ENCODE measurements around the gene CCDC12.

The CCDC12 gene

DNA sequence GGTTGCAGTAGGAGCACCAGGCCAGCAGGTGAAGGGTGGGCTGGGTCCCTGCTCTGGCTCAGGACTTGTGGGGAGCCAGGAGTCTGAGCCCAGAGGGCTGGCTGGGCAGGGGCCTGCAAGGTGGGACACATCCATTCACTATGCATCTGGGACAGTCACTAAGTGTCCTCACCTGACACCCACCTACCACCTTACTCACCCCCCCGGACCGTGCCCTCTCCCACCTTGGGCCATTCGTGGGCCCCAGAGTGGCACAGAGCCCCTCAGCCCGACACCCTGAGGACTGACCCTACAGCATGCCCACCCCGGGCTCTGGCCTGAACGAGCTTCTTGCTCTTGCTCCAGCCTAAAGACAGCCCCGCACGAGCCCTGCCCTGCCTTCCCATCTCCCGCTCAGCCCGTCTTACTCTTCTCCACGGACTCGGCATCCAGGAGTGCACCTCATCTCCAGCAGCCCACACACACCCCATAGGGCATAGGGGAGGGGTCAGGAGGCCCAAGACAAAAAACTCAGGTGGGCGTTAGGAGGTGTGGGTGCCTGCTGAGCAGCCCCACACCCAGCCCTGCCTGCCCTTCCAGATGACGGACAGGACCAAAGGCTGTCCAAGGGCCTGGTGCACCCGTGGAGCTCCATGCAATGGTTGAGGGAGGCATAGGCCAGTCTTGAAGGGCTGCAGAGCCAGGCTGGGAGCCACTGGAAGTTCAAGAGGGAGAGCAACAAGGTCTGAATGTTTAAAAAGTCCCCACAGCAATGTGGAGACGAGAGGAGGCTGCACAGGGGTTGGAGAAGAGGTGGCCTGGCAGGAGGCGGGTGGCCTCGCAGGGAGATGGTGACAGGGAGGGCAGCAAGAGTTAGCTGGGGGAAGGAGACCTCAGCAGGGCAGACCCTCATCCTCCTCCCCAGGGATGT, 72.0 kb downstream of the CCDC12 start:
- Histone ChIP-seq H3K4me3 (ENCODE audit: low read depth in 1 of 5, low read length in 5 of 5) (no peak overlapping the region), H3K9ac (ENCODE audit: low read length in 5 of 5) (no peak overlapping the region), H3K9me3 (ENCODE audit: control insufficient read depth in 5 of 5, low read length in 5 of 5) (no peaks in the 10 kb centered on the region), H3K27me3 (ENCODE audit: control insufficient read depth in 5 of 5, insufficient read depth in 4 of 5, low read length in 5 of 5) (peaks cover 0 to 1% (median 0%) of the 10 kb centered on the region in 5 donors), H3K4me1 (ENCODE audit: control insufficient read depth in 5 of 5, insufficient read depth in 5 of 5, low read length in 5 of 5) (peaks cover 6 to 30% (median 27%) of the 10 kb centered on the region in 5 donors), H3K27ac (ENCODE audit: low read depth, low read length) (no peak overlapping the region), H3K36me3 (ENCODE audit: control insufficient read depth in 5 of 5, insufficient read depth in 5 of 5, low read length in 5 of 5) (no peaks in the 10 kb centered on the region)

DNA sequence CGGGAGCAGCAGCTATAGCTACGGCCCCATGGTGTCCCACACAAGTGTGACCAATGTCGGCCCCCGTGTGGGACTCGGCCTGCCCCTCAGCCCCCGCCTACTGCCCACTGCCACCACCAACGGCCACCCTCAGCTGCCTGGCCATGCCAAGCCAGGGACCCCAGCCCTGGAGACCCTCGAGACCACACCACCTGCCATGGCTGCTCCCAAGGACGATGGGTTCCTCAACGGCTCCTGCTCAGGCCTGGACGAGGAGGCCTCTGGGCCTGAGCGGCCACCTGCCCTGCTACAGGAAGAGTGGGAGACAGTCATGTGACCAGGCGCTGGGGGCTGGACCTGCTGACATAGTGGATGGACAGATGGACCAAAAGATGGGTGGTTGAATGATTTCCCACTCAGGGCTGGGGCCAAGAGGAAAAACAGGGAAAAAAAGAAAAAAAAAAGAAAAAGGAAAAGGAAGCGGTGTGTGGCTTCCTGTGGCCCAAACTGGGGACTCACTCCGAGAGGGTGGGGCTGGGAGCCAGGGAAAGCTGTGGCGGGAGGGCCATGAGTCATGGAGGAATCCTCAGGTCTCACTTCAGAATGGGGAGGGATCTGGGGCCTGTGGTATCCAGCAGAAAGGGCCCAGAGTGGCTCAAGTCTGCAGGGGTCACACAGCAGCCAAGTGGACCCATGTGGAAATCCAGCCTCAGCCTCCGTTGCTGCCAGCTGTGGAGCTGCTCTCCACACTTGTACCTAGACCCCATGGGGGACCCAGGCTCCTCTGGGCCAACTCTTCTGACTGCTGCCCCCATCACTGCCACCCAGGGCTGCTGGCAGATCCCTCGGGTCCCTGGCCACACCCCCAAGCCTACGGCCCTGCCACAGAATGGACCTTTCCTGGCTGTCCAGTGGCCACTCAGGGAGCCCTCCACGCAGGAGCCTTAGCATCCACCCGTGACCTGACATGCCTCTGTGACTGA, 72.9 kb downstream of the CCDC12 start:
- Histone ChIP-seq H3K27ac (ENCODE audit: low read depth, low read length) (no peak overlapping the region), H3K9ac (ENCODE audit: low read length in 5 of 5) (no peak overlapping the region), H3K4me3 (ENCODE audit: low read depth in 1 of 5, low read length in 5 of 5) (no peak overlapping the region), H3K4me1 (ENCODE audit: control insufficient read depth in 5 of 5, insufficient read depth in 5 of 5, low read length in 5 of 5) (peaks cover 3 to 23% (median 21%) of the 10 kb centered on the region in 5 donors), H3K9me3 (ENCODE audit: control insufficient read depth in 5 of 5, low read length in 5 of 5) (no peaks in the 10 kb centered on the region), H3K36me3 (ENCODE audit: control insufficient read depth in 5 of 5, insufficient read depth in 5 of 5, low read length in 5 of 5) (no peaks in the 10 kb centered on the region), H3K27me3 (ENCODE audit: control insufficient read depth in 5 of 5, insufficient read depth in 4 of 5, low read length in 5 of 5) (peaks cover 0 to 8% (median under 1%) of the 10 kb centered on the region in 5 donors)

DNA sequence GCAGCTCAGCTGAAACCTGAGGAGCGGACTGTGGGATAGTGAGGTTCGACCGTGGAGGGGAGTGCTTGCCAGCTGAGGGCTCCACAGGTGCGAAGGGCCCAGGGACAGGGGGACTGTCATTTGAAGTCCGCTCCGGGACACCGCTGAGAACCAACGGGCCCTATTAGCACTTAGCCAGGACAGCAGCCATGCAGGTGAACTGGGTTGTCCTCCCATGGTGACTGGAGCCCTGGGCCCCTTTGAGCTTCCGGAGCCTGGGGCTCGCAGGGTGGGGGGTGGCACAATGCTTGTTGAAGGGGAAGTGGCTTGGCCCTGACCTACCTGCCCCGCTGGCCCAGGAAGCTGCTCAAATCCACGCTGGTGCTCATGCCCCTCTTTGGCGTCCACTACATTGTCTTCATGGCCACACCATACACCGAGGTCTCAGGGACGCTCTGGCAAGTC, 74.3 kb downstream of the CCDC12 start:
- no peaks in the 10 kb centered on the region for H3K36me3 ChIP-seq (ENCODE audit: control insufficient read depth in 5 of 5, insufficient read depth in 5 of 5, low read length in 5 of 5)
- no peak overlapping the region for H3K9ac ChIP-seq (ENCODE audit: low read length in 5 of 5)
- no peak overlapping the region for H3K27ac ChIP-seq (ENCODE audit: low read depth, low read length)
- no peaks in the 10 kb centered on the region for H3K9me3 ChIP-seq (ENCODE audit: control insufficient read depth in 5 of 5, low read length in 5 of 5)
- no peak overlapping the region for H3K4me3 ChIP-seq (ENCODE audit: low read depth in 1 of 5, low read length in 5 of 5)
- peaks cover 0 to 11% (median 4%) of the 10 kb centered on the region in 5 donors for H3K27me3 ChIP-seq (ENCODE audit: control insufficient read depth in 5 of 5, insufficient read depth in 4 of 5, low read length in 5 of 5)
- H3K4me1 ChIP-seq (ENCODE audit: control insufficient read depth in 5 of 5, insufficient read depth in 5 of 5, low read length in 5 of 5), result peaks cover 0 to 14% (median 10%) of the 10 kb centered on the region in 5 donors

DNA sequence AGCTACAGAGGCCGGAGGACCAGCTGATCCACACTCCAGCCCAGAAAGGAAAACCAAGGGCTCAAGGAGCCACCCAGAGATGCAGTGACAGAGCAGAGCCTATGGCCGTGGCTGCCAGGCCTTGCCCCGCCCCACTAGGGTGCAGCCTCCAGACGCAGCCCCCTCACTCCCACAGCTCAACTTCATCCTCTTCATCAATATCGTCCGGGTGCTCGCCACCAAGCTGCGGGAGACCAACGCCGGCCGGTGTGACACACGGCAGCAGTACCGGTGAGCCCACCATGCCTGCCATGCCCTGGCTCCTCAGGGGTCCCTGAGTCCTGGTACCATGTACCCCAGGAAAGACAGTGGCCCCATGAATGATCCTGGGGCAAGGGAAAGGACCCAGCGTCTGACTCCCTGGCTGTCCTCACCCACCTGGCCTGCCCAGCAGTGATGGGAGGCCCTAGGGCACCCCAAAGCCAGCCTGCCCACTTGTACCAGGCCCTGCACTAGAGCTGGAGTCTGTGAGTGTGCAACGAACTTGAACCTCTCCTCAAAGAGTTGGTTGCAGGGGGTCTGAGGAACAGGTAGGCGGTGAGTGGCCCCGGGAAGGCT, 74.9 kb downstream of the CCDC12 start:
- H3K9me3 ChIP-seq (ENCODE audit: control insufficient read depth in 5 of 5, low read length in 5 of 5), result no peaks in the 10 kb centered on the region
- peaks cover 0 to 11% (median 4%) of the 10 kb centered on the region in 5 donors for H3K27me3 ChIP-seq (ENCODE audit: control insufficient read depth in 5 of 5, insufficient read depth in 4 of 5, low read length in 5 of 5)
- no peak overlapping the region for H3K27ac ChIP-seq (ENCODE audit: low read depth, low read length)
- peaks cover 2 to 14% (median 10%) of the 10 kb centered on the region in 5 donors for H3K4me1 ChIP-seq (ENCODE audit: control insufficient read depth in 5 of 5, insufficient read depth in 5 of 5, low read length in 5 of 5)
- no peak overlapping the region for H3K4me3 ChIP-seq (ENCODE audit: low read depth in 1 of 5, low read length in 5 of 5)
- H3K36me3 ChIP-seq (ENCODE audit: control insufficient read depth in 5 of 5, insufficient read depth in 5 of 5, low read length in 5 of 5), result no peaks in the 10 kb centered on the region
- H3K9ac ChIP-seq (ENCODE audit: low read length in 5 of 5), result no peak overlapping the region

DNA sequence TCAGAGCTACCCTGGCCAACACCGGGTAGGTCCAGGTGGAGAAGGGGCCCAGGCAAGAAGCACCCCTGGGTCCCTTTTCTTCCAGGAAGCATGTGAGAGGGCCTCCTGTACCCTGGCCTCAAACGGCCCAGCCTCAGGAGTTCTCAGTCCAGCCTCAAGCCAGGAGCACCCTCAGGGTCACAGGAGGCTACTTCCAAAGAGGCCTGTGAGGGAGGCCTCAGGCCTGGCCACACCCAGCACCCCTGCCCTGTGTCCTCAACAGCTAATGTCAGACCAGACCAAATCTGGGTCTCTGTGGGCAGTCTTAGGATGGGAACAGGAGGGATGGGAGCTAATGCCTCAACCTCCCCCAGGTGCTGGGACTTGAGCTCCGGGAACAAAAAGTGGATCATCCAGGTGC, 75.5 kb downstream of the CCDC12 start:
- Histone ChIP-seq H3K27ac (ENCODE audit: low read depth, low read length) (no peak overlapping the region), H3K4me3 (ENCODE audit: low read depth in 1 of 5, low read length in 5 of 5) (no peak overlapping the region), H3K4me1 (ENCODE audit: control insufficient read depth in 5 of 5, insufficient read depth in 5 of 5, low read length in 5 of 5) (peaks cover 2 to 14% (median 10%) of the 10 kb centered on the region in 5 donors), H3K9me3 (ENCODE audit: control insufficient read depth in 5 of 5, low read length in 5 of 5) (no peaks in the 10 kb centered on the region), H3K9ac (ENCODE audit: low read length in 5 of 5) (no peak overlapping the region), H3K27me3 (ENCODE audit: control insufficient read depth in 5 of 5, insufficient read depth in 4 of 5, low read length in 5 of 5) (peaks cover 0 to 11% (median 4%) of the 10 kb centered on the region in 5 donors), H3K36me3 (ENCODE audit: control insufficient read depth in 5 of 5, insufficient read depth in 5 of 5, low read length in 5 of 5) (no peaks in the 10 kb centered on the region)

DNA sequence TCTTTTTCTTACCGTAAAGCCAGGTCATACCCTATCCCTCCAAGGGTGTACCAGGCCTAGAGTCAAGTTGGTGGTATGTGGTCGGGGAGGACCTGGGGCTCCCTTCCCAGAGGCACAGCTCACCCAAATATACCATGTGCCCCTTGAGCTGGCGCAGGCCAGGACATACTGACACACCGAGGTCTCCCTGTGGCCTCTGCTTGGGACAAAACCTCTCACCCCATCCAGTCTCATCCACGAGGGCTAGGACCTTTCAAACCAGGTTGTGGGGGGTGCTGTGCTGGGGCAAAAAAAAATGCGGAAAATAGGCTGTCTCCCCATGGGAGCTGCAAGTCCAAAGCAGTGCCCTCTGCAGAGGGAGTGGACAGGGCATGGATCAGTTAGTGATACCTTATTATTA, 76.2 kb downstream of the CCDC12 start:
- Histone ChIP-seq H3K9me3 (ENCODE audit: control insufficient read depth in 5 of 5, low read length in 5 of 5) (no peaks in the 10 kb centered on the region), H3K4me1 (ENCODE audit: control insufficient read depth in 5 of 5, insufficient read depth in 5 of 5, low read length in 5 of 5) (peaks cover 2 to 14% (median 10%) of the 10 kb centered on the region in 5 donors), H3K36me3 (ENCODE audit: control insufficient read depth in 5 of 5, insufficient read depth in 5 of 5, low read length in 5 of 5) (no peaks in the 10 kb centered on the region), H3K9ac (ENCODE audit: low read length in 5 of 5) (no peak overlapping the region), H3K27ac (ENCODE audit: low read depth, low read length) (no peak overlapping the region), H3K27me3 (ENCODE audit: control insufficient read depth in 5 of 5, insufficient read depth in 4 of 5, low read length in 5 of 5) (peaks cover 0 to 11% (median 4%) of the 10 kb centered on the region in 5 donors), H3K4me3 (ENCODE audit: low read depth in 1 of 5, low read length in 5 of 5) (no peak overlapping the region)

DNA sequence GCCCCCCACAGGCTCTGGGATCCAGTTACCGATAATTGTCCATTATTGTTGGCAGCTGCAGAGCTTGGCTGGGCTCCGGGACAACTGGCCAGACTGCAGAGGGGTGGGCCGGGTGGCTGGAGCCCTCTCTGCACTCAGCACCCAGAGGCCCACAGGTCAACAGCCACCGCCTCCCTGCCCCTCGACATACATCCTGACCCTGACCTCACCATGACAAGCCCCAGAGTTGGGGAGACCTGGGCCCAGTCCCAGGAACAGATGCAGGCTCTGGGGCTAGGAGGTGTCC, 76.6 kb downstream of the CCDC12 start:
- no peak overlapping the region for H3K27ac ChIP-seq (ENCODE audit: low read depth, low read length)

DNA sequence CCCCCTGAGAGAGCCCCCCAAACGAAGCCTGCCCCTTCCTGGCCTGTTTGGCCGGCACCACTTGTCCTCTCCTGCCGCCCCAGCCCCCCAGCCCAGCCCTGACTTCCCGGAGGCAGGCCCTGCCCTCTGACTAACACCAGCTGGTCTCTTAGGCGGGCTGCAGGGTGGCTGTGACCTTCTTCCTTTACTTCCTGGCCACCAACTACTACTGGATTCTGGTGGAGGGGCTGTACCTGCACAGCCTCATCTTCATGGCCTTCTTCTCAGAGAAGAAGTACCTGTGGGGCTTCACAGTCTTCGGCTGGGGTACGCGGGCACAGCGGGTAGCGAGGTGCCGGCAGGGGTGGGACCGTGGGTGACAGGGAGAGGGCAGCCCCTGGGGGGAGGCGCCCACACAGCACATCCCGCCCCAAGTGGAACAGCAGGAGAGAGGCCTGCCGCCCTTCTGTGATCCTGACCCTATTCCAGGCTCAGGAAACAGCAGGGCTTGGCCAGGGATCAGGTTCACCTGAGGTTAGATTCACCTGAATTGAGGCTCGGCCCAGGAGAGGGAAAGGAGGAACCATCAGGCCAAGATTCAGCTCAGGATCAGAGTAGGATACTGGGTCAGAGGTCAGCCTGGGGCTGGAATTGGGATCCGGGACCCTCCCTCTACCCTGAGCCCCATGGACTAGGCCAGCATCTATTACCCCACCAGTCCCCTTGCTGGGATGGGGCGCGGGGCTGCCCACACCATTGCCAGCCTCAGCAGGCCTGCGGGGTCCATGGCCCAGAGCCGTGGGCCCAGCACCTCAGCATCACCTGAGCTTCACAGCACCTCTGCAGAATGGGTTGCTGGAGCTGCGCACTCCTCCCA, 77.2 kb downstream of the CCDC12 start:
- H3K9ac ChIP-seq (ENCODE audit: low read length in 5 of 5), result no peak overlapping the region
- peaks cover 2 to 14% (median 10%) of the 10 kb centered on the region in 5 donors for H3K4me1 ChIP-seq (ENCODE audit: control insufficient read depth in 5 of 5, insufficient read depth in 5 of 5, low read length in 5 of 5)
- no peaks in the 10 kb centered on the region for H3K9me3 ChIP-seq (ENCODE audit: control insufficient read depth in 5 of 5, low read length in 5 of 5)
- H3K4me3 ChIP-seq (ENCODE audit: low read depth in 1 of 5, low read length in 5 of 5), result no peak overlapping the region
- no peak overlapping the region for H3K27ac ChIP-seq (ENCODE audit: low read depth, low read length)
- H3K36me3 ChIP-seq (ENCODE audit: control insufficient read depth in 5 of 5, insufficient read depth in 5 of 5, low read length in 5 of 5), result no peaks in the 10 kb centered on the region
- peaks cover 0 to 11% (median 4%) of the 10 kb centered on the region in 5 donors for H3K27me3 ChIP-seq (ENCODE audit: control insufficient read depth in 5 of 5, insufficient read depth in 4 of 5, low read length in 5 of 5)

More for the DNA sequence above, 76.6 kb downstream of the CCDC12 start:
- no peak overlapping the region for H3K9ac ChIP-seq (ENCODE audit: low read length in 5 of 5)
- H3K4me1 ChIP-seq (ENCODE audit: control insufficient read depth in 5 of 5, insufficient read depth in 5 of 5, low read length in 5 of 5), result peaks cover 2 to 14% (median 10%) of the 10 kb centered on the region in 5 donors
- H3K27me3 ChIP-seq (ENCODE audit: control insufficient read depth in 5 of 5, insufficient read depth in 4 of 5, low read length in 5 of 5), result peaks cover 0 to 11% (median 4%) of the 10 kb centered on the region in 5 donors
- H3K4me3 ChIP-seq (ENCODE audit: low read depth in 1 of 5, low read length in 5 of 5), result no peak overlapping the region
- no peaks in the 10 kb centered on the region for H3K36me3 ChIP-seq (ENCODE audit: control insufficient read depth in 5 of 5, insufficient read depth in 5 of 5, low read length in 5 of 5)
- H3K9me3 ChIP-seq (ENCODE audit: control insufficient read depth in 5 of 5, low read length in 5 of 5), result no peaks in the 10 kb centered on the region

Measured in subcutaneous abdominal adipose tissue (tissue), 5 donors.